AG09309 (cell line): ENCODE data around the gene NUP205.

Source experiments
- DNase-seq: peaks from one replicate; pipeline ENCODE4 v3.0.0-alpha.2; 2010; ENCODE audit warnings: low read depth
- H3K4me3 ChIP-seq: 2 replicates; pipeline ENCODE4 v1.5.1; 2011; ENCODE audit warnings: mild to moderate bottlenecking, low read depth, low read length, moderate library complexity; ENCODE audit not compliant: control insufficient read depth
- TF ChIP-seq, protein P1 (sequence below): IDR thresholded peaks from 2 replicates; pipeline ENCODE4 v1.5.1; 2011; ENCODE audit warnings: mild to moderate bottlenecking, low read depth, low read length, inconsistent platforms; ENCODE audit not compliant: insufficient read depth, control insufficient read depth; ENCODE audit errors: missing control alignments

The NUP205 gene

DNA sequence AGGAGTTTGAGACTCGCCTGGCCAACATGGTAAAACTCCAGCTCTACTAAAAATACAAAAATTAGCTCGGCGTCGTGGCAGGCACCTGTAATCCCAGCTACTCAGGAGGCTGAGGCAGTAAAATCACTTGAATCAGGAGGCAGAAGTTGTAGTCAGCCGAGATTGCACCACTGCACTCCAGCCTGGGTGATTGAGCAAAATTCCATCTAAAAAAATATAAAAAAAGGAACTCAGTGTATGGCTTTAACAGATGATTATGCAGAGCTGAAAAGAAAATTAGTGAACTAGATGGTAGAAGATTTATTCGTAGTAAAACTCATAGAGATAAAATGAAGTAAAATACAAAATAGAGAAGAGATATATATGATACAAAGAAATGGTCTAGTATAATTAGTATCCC lies 35.2 kb upstream of the NUP205 start:
- no peak for DNase-seq
- TF ChIP-seq, protein P1, sequence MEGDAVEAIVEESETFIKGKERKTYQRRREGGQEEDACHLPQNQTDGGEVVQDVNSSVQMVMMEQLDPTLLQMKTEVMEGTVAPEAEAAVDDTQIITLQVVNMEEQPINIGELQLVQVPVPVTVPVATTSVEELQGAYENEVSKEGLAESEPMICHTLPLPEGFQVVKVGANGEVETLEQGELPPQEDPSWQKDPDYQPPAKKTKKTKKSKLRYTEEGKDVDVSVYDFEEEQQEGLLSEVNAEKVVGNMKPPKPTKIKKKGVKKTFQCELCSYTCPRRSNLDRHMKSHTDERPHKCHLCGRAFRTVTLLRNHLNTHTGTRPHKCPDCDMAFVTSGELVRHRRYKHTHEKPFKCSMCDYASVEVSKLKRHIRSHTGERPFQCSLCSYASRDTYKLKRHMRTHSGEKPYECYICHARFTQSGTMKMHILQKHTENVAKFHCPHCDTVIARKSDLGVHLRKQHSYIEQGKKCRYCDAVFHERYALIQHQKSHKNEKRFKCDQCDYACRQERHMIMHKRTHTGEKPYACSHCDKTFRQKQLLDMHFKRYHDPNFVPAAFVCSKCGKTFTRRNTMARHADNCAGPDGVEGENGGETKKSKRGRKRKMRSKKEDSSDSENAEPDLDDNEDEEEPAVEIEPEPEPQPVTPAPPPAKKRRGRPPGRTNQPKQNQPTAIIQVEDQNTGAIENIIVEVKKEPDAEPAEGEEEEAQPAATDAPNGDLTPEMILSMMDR, result no peak

GRCh38 chr7:135523146-135523545 lies 34.6 kb upstream of the NUP205 start:
- DNase-seq, result no peak
- TF ChIP-seq, protein P1, result no peak
- no peak overlapping the region for H3K4me3 ChIP-seq

More for the DNA sequence above, 35.2 kb upstream of the NUP205 start:
- no peak overlapping the region for H3K4me3 ChIP-seq

DNA sequence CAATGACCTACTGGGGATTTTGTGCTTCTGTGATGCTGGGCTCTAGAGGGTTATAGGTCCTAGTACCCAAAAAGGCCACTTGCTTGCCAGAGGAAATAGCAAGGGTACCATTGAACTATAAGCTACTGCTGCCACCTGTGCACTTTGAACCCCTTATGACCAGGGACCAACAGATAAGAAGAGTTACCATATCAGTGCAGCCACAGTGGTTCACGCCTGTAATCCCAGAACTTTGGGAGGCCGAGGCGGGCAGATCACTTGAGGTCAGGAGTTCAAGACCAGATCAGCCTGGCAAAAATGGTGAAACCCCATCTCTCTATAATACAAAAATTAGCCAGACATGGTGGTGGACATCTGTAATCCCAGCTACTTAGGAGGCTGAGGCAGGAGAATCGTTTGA lies 32.3 kb upstream of the NUP205 start:
- no peak for DNase-seq
- TF ChIP-seq, protein P1, result no peak
- H3K4me3 ChIP-seq, result no peak overlapping the region

- no peak for DNase-seq
- TF ChIP-seq, protein P1, result no peak
- H3K4me3 ChIP-seq, result no peak overlapping the region
These were observed 30.7 kb upstream of the NUP205 start for GRCh38 chr7:135527025-135527424.

DNA sequence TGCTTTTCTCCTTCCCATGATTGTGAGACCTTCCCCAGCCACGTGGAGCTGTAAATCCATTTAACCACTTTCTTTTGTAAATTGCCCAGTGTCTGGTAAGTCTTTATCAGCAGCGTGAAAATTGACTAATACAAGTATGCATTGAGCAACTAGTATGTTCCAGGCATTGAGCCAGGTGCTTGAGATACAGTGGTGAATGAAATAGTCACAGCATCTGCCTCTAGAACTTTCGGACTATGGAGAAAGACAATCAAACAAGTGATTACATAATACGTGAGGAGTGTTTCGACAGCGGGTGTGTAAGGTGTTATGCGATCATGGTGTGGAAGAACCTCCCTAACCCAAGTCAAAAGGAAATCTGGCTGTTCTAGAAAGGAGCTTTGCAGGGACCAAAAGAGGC lies 21.6 kb upstream of the NUP205 start:
- TF ChIP-seq, protein P1, result no peak
- H3K4me3 ChIP-seq, result no peak overlapping the region
- peak; percentile 72 for DNase-seq

DNA sequence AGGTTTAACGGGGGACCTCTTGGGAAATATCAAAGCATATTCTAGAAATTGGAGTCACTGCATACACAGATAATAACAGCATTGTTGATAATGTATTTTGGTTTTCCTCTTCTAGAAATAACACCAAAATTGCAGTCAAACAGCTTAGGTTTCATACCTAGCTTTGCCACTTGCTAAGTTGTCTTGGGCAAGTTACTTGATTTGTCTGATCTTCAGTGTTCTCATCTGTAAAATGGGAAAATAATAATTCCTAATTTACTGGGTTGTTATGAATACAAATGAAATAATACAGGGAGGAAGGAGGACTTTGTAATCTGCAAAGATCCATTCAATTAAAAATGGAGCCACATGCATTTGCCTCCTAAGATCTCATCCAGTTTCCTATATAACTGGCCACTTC lies 20.3 kb upstream of the NUP205 start:
- H3K4me3 ChIP-seq, result no peak overlapping the region
- no peak for DNase-seq
- TF ChIP-seq, protein P1, result no peak

- no peak for DNase-seq
- no peak overlapping the region for H3K4me3 ChIP-seq
- TF ChIP-seq, protein P1, result no peak
These were observed 19.8 kb upstream of the NUP205 start for GRCh38 chr7:135537905-135538304.
